Vagina (tissue), 2 donors: ENCODE data around the gene PPM1M. TPM values are rescaled to one million over a fixed set of nuclear protein-coding genes. Genes with fewer than 3 reads are reported as not detected.

Experiments used
- DNase-seq, 2 donors: peaks; one replicate each; pipeline ENCODE4 v3.0.0-alpha.2; 2017; ENCODE audit errors: extremely low spot score in 2 of 2
- H3K27ac ChIP-seq: fragments of 200-600 bp; sonication (generic); one replicate; pipeline ENCODE4 v1.5.1; 2019
- H3K27me3 ChIP-seq: fragments of 200-600 bp; sonication (generic); one replicate; pipeline ENCODE4 v1.5.1; 2019
- H3K36me3 ChIP-seq, 2 donors: fragments of 200-600 bp; sonication (generic); one replicate each; pipeline ENCODE4 v1.5.1; 2017 to 2019
- H3K4me1 ChIP-seq: fragments of 200-600 bp; sonication (generic); one replicate; pipeline ENCODE4 v1.5.1; 2019
- H3K4me3 ChIP-seq, 2 donors: fragments of 200-600 bp; sonication (generic); 1 replicate in 1 of 2; 2 replicates in 1 of 2; pipeline ENCODE4 v1.5.1; 2016 to 2019
- H3K9me3 ChIP-seq: fragments of 200-600 bp; sonication (generic); one replicate; pipeline ENCODE4 v1.5.1; 2019
- CTCF ChIP-seq, 3 experiments: fragments of 450-650 bp in 2 of 3; fragments of 200-600 bp in 1 of 3; sonication (generic) in 1 of 3; IDR thresholded peaks; one replicate each; pipeline ENCODE4 v1.5.1; 2017 to 2019; ENCODE audit warnings: antibody characterized with exemption in 3 of 3, mild to moderate bottlenecking in 2 of 3, moderate library complexity in 2 of 3
- POLR2A ChIP-seq, 2 donors: fragments of 450-650 bp; IDR thresholded peaks; one replicate each; pipeline ENCODE4 v1.6.1; 2017; ENCODE audit warnings: antibody characterized with exemption in 2 of 2, mild to moderate bottlenecking in 2 of 2, moderate library complexity in 2 of 2
- POLR2AphosphoS5 ChIP-seq, 2 donors: sonication (generic); formaldehyde crosslinking; IDR thresholded peaks; one replicate each; pipeline ENCODE4 v1.9.0; 2017; ENCODE audit warnings: antibody characterized with exemption in 2 of 2, mild to moderate bottlenecking in 2 of 2, low read depth in 1 of 2; ENCODE audit not compliant: insufficient read depth in 1 of 2
- intact Hi-C: fragments of 100-400 bp; cut with DNase I; formaldehyde crosslinking; loops from one replicate; pipeline ENCODE4 v1.15.1; 2023
- total RNA-seq: library from RNA; depleted of rRNA; stranded (reverse); fragments of >200 nt; gene quantifications from one replicate; pipeline ENCODE4 v1.2.3, GENCODE V29; 2016

PPM1M gene
- total RNA-seq, 1 donor from 2014 or later = 25.0 TPM

DNA sequence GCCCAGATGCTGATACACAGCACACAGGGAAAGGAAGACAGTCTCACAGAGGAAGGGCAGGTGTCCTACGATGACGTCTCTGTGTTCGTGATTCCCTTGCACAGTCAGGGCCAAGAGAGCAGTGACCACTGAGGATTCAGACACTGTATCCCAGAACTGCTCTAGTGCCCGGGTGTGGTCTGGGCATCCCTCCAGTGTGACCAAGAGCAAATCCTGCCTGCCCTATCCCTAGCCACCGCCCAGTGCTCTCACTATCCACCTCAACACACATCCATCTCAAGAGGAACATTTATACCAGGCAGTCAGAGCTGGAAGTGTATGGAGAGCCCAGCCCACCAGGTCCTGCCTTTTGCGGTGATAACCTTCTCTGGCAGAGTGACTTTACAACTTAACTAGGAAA is 4.1 kb downstream of the PPM1M start:
- Histone ChIP-seq H3K27me3 (no peaks in the 10 kb centered on the region), H3K36me3 (peaks cover 0 to 19% of the 10 kb centered on the region in 2 donors), H3K27ac (no peak overlapping the region), H3K9me3 (no peaks in the 10 kb centered on the region), H3K4me1 (peaks cover 55% of the 10 kb centered on the region), H3K4me3 (no peak overlapping the region)
- intact Hi-C loops = no loop called here
- DNase-seq = no peak
- no peak for TF ChIP-seq CTCF (IDR thresholded peaks at IDR 0.05)
- no peak for TF ChIP-seq POLR2AphosphoS5 (IDR thresholded peaks at IDR 0.05; ENCODE audit: insufficient read depth in 1 of 2, low read depth in 1 of 2)
- no peak for TF ChIP-seq POLR2A (IDR thresholded peaks at IDR 0.05)

DNA sequence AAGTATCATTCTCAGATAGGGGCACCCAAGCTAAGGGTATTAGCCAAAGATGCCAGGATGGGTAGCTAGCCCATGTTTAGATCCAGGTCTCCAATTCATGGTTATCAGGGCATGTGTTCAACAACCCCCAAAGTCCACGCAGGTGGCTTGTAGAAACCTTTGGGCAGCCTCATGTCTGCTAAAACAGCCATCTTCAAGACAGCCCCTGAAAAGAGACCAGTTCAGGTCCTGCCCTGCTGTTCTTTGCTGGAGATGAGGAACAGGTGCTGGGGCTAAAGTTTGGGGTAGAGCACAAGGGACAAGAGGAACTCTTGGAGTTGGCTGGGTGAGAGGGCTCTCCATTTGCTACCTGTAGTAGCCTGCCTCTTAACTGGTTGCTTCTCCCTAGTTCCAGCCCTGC is 4.6 kb downstream of the PPM1M start:
- intact Hi-C loops = no loop called here
- Histone ChIP-seq H3K4me1 (peaks cover 51% of the 10 kb centered on the region), H3K27me3 (no peaks in the 10 kb centered on the region), H3K4me3 (no peak overlapping the region), H3K36me3 (peaks cover 0 to 24% of the 10 kb centered on the region in 2 donors), H3K27ac (no peak overlapping the region), H3K9me3 (no peaks in the 10 kb centered on the region)
- no peak for TF ChIP-seq POLR2AphosphoS5 (IDR thresholded peaks at IDR 0.05; ENCODE audit: insufficient read depth in 1 of 2, low read depth in 1 of 2)
- no peak for TF ChIP-seq POLR2A (IDR thresholded peaks at IDR 0.05)
- no peak for TF ChIP-seq CTCF (IDR thresholded peaks at IDR 0.05)
- DNase-seq = no peak

GRCh38 chr3:52253314-52254304 is 8.1 kb downstream of the PPM1M start:
- Histone ChIP-seq H3K27me3 (no peaks in the 10 kb centered on the region), H3K4me1 (peaks cover 34% of the 10 kb centered on the region), H3K27ac (peak overlapping the region; percentile 3), H3K9me3 (no peaks in the 10 kb centered on the region), H3K4me3 (no peak overlapping the region), H3K36me3 (peaks cover 0 to 58% of the 10 kb centered on the region in 2 donors)
- intact Hi-C loops = no loop called here
- DNase-seq = no peak
- no peak for TF ChIP-seq CTCF (IDR thresholded peaks at IDR 0.05)
- peak in 1 of 2 donors; percentile 42 for TF ChIP-seq POLR2AphosphoS5 (IDR thresholded peaks at IDR 0.05; ENCODE audit: insufficient read depth in 1 of 2, low read depth in 1 of 2)

- no peaks in the 10 kb centered on the region for H3K27me3 ChIP-seq
- TF ChIP-seq POLR2A (IDR thresholded peaks at IDR 0.05) (no peak), CTCF (IDR thresholded peaks at IDR 0.05) (no peak), POLR2AphosphoS5 (IDR thresholded peaks at IDR 0.05; ENCODE audit: insufficient read depth in 1 of 2, low read depth in 1 of 2) (no peak)
- H3K9me3 ChIP-seq = no peaks in the 10 kb centered on the region
- DNase-seq = no peak
- peaks cover 0 to 62% of the 10 kb centered on the region in 2 donors for H3K36me3 ChIP-seq
- intact Hi-C loops = no loop called here
- H3K4me1 ChIP-seq = peaks cover 34% of the 10 kb centered on the region
- H3K4me3 ChIP-seq = no peak overlapping the region
- no peak overlapping the region for H3K27ac ChIP-seq
Measured at GRCh38 chr3:52254608-52255007, 9.0 kb downstream of the PPM1M start.

GRCh38 chr3:52256159-52256558 is 10.6 kb downstream of the PPM1M start:
- Histone ChIP-seq H3K36me3 (peaks cover 0 to 72% of the 10 kb centered on the region in 2 donors), H3K9me3 (no peaks in the 10 kb centered on the region), H3K27ac (no peak overlapping the region), H3K4me1 (peaks cover 34% of the 10 kb centered on the region), H3K4me3 (no peak overlapping the region), H3K27me3 (no peaks in the 10 kb centered on the region)
- intact Hi-C loops = no loop called here
- TF ChIP-seq POLR2AphosphoS5 (IDR thresholded peaks at IDR 0.05; ENCODE audit: insufficient read depth in 1 of 2, low read depth in 1 of 2) (no peak), CTCF (IDR thresholded peaks at IDR 0.05) (no peak), POLR2A (IDR thresholded peaks at IDR 0.05) (no peak)
- DNase-seq = no peak
